Glomerular endothelial cell (primary cell): ENCODE results near the gene EIF4H. TPM values are rescaled to one million over a fixed set of nuclear protein-coding genes. Genes with fewer than 3 reads are reported as not detected.
"Not testable (repeated sequence)": the region's sequence is repeated elsewhere in the genome, so short reads cannot be mapped to it uniquely, and the experiment has no call there.

ENCODE experiments used
- DNase-seq: peaks from one replicate; pipeline ENCODE4 v3.0.0-alpha.2; 2011; ENCODE audit warnings: low read depth, low spot score; ENCODE audit errors: extremely low read depth
- total RNA-seq: library from RNA; depleted of rRNA; stranded (reverse); fragments of >200 nt; gene quantifications from 2 replicates; pipeline ENCODE4 v1.2.3, GENCODE V29; 2015

EIF4H gene
- total RNA-seq, 1 donor from 2014 or later: 264 TPM

DNA sequence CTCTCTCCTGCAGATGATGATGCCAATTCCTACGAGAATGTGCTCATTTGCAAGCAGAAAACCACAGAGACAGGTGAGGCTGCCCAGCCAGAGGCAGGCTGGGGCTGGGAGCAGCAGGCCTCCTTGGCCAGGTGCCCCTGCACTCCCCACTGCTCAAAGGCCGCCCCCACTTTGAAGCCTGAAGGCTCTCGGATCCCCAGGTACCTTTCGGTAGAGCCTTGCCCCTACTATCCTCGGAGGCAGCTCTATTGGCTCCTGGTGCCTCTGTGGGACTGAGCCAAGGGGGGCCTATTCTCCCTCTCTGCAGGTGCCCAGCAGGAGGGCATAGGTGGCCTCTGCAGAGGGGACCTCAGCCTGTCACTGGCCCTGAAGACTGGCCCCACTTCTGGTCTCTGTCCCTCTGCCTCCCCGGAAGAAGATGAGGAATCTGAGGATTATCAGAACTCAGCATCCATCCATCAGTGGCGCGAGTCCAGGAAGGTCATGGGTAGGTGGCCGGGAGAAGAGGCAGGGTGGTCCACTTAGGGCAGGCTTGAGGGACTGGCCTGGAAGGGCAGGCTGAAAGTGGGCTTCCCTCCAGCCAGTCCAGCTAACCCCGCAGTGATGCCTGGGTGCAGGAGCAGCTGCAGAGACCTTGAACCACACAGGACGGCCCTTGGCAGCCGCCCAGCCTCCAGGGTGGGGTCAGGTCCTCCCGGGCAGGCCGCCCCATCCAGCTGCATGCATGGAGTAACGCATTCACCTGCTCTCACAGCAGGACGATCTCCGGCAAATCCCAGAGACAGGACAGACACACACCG, 49.8 kb downstream of the EIF4H start:
- no peak for DNase-seq

DNA sequence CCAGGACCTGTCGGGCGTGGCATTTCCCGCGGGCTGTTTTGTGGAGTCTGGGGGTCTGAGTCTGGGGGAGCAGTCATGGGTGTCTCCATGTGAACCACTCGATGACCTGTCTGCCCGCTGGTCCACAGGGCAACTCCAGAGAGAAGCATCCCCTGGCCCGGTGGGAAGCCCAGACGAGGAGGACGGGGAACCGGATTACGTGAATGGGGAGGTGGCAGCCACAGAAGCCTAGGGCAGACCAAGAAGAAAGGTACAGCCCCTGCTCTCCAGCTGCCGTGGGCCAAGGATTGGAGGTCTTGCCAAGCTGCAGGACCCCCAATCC, 50.3 kb downstream of the EIF4H start:
- no peak for DNase-seq

DNA sequence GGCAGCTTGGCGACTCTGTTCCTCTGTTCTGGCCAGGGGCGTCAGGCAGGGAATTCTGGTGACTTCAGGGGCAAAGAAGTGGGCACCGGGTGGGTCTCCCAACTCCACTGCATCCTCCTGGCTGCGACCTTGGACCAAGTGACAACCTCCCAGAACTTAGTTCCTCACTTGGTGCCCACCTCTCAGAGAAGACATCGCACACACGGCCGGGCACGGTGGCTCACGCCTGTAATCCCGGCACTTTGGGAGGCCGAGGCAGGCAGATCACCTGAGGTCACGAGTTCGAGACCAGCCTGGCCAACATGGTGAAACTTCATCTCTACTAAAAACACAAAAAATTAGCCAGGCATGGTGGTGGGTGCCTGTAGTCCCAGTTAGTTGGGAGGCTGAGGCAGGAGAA, 50.8 kb downstream of the EIF4H start:
- not testable (repeated sequence) for DNase-seq

DNA sequence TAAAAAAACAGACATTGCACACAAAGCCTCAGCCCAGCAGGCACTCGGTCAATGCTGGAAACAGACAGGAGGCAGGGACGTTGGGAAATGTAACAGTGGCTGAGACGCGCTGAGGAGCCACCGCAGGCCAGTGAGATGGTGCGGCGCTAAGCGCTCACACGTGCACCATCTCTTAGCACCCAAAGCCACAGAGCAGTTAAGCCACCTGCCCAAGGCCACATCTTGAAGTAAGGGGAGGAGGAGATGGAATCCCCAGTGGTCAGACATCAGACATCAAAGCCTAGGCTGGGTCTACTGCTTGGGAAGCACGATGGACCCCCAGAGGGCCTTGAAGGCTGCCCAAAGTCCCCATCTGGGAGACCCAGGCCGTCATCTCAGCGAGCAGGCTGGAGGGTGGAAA, 51.2 kb downstream of the EIF4H start:
- no peak for DNase-seq

DNA sequence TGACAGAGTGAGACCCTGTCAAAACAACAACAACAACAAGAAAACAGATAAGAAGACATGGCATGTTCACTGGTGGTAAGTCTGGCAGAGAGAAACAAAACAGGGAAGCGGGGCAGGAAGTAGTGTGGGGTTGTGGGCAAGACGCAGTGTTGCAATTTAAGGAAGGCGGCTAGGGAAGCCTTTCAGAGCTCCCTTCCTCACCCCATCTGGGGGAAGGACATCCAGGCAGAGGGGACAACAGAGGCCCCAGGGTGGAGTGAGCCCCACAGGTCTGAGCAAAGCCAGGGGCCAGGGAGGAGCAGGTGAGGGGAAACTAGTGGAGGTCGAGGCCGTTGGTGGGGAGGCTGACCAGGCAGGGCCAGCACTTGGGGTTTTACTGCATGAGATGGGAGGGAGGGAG, 52.5 kb downstream of the EIF4H start:
- no peak for DNase-seq

DNA sequence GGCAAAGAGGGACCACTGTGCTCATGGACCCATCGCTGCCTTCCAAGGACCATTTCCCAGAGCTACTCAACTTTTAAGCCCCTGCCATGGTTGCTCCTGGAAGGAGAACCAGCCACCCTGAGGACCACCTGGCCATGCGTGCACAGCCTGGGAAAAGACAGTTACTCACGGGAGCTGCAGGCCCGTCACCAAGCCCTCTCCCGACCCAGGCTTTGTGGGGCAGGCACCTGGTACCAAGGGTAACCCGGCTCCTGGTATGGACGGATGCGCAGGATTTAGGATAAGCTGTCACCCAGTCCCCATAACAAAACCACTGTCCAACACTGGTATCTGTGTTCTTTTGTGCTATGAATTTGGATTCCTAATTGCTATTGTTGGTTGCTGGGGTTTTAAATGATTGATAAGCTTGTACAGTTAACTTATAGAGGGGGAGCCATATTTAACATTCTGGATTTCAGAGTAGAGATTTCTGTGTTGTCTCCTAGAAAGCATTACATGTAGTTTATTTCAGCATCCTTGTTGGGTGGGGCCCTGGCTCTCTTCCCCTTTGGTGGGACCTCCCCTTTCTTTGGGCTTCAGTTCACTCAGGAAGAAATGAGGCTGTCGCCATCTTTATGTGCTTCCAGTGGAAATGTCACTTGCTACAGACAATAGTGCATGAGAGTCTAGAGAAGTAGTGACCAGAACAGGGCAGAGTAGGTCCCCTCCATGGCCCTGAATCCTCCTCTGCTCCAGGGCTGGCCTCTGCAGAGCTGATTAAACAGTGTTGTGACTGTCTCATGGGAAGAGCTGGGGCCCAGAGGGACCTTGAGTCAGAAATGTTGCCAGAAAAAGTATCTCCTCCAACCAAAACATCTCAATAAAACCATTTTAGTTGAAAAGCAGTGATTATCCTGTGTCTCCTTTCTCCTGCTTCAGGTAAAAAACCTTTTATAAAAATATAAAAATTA, 55.1 kb downstream of the EIF4H start:
- DNase-seq: no peak

DNA sequence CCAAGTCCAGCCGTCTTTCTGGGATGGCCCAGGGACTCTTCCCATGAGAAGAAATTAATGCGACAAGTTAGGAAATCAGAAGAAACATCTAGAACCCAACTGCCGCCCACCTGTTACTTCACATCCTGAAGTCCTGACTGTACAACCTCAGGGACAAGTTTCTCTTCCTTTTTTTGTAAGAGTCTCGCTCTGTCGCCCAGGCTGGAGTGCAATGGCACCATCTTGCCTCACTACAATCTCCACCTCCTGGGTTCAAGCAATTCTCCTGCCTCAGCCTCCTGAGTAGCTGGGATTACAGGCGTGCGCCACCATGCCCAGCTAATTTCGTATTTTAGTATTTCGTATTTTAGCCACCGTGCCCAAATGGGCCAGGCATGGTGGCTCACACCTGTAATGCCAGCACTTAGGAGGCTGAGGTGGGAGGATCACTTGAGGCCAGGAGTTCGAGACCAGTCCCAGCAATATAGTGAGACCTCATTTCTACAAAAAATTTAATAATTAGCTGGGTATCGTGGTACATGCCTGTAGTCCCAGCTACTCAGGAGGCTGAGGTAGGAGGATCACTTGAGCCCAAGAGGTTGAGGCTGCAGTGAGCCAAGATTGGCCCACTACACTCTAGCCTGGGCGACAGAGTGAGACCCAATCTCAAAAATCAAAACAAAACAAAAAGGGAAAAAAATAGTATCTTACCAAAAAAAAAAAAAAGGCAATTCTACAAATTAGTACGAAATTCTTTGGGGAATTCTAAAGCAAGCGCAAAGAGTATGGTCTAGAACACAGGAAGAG, 56.5 kb downstream of the EIF4H start:
- DNase-seq: no peak

DNA sequence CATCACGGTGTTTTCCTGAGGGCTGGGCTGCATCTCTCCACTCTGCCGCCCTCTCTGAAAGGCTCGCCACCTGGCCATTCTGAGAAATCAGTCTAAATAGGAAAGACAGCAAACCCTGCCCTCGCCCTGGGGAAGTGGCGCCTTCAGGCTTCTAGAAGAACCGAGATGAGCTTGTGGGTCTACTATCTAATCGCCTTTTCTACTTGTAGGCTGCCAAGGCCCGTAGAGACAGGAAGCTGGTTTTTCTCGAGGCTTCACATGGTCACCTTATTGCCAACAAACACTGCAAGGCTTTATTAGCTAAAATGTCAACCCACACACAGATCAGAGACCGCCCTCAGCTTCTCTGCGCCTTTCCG, 57.1 kb downstream of the EIF4H start:
- no peak for DNase-seq

DNA sequence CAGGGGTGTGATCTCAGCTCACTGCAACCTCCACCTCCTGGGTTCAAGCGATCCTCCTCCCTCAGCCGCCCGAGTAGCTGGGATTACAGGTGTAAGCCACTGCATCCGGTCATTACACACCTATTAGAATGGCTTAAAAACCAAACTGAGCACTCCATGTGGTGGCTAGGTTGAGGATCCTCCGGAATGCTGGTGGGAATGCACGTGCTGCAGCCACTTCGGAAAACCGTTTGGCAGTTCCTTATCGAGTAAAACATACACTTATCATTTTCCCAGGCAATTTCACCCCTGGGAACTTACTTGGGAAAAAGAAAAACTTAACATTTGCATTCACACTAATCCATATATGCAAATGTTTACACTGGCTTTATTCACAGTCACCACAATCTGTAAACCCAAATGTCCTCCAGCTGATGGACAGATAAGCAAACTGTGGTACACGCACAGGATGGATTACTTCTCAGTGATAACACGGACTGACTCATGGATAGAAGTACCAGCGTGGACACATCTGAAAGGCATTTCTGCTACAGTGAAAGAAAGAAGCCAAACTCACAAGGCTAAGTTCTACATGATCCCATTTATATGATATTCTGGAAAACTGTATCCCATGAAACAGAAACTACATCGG, 59.6 kb downstream of the EIF4H start:
- DNase-seq: no peak

DNA sequence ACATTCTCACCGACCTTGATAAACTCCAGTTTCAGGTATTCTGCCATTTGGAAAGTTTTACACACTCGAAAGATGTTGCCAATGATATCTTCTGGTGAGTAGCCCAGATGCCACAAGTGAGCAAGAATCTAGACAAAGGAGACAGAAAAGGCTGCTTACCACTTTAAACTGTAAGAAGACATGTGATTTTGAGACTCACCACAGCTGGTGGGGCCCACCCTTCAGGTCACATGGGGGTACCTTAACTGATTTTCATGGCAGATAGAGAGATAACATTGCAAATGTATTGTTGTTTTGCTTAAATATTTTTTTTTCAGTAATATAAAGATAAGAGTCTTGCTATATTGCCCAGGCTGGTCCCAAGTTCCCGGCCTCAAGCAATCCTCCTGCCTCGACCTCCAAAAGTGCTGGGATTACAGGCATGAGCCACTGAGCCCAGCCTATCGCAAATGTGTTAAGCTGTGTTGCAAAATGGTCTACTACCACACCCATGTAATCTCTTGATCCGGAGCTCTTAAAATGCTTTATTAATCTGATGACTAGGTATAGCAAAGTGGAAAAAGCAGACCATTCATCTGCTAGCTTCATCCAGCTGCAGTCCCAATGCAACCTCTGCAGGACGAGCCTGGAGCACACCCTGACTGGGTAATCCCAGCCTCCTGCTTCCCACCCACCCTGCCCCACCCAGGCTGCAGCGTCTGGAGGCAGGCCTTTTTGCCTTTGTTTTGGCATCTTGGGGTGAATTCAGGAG, 61.5 kb downstream of the EIF4H start:
- DNase-seq: no peak

DNA sequence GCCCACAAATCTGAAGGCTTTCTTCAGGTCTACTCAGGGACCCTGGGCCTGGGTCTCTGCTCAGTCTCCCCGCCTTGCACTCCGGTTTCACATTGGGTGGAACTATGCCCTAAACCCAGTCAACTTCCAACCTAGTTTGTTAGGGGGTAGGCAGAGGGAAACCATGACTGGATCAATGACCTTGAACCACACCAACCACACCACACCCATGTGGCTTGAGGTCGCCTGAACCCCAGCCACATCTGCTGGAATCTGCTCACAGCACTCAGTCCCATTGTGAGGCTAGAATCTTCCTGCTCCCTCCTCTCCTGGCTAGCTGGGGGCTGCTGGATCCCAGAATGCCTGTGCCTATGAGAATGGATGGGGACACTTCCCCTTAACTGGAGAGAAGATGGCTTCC, 62.1 kb downstream of the EIF4H start:
- DNase-seq: no peak

DNA sequence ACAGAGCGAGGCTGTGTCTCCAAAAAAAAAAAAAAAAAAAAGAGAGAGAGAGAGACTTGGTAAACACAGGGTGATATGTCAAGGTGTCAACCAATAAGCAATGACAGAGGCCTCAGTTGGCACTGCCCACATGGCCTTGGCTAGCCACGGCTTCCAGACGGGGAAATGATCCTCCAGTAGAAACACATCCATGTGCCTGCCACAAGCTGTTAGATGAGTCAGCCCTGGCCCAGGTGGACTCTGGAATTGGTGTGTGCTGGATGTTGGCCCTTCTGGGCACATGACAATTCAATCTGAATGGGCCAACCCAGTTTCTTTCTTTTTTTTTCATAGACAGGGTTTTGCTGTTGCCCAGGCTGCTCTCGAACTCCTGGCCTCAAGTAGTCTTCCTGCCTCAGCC, 66.3 kb downstream of the EIF4H start:
- no peak for DNase-seq

DNA sequence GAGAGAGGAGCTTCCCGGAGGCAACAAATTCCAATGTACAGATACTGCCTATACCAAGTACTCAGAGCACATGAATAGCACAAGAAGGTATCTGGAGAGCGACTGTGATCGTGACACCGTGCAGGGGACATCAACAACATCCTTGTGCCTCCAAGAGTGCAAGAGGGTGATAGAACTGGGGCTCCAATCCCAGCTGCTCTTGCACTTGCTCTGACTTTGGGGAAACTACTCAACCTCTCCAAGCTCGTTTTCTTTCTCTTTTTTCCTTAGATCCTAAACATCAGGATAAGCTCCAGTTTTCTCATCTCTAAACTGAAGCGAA, 67.9 kb downstream of the EIF4H start:
- no peak for DNase-seq

DNA sequence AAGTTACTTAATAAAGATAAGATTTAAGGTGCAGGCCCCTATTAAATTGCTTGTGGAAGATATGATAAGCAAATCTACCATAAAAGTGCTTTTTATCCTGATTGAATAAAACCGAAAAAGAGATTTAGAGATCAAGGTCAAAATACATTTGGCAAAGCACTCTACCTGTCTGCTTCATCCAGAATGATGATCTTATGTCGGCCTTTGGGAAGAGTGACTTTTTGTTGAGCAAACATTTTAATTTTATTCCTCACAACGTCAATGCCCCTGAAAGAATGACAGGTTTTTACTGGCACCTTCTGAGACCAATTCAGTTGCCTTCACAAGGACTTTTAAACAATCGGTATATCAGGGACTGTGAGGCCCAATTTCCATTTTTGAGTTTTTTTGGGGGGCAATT, 72.3 kb downstream of the EIF4H start:
- no peak for DNase-seq

Other genes starting within 250 kb of the EIF4H start
- gene ELN, start 146.2 kb upstream of the EIF4H start, total RNA-seq: 0.35 and 1.8 TPM in 2 replicates
- 56.8 and 64.8 TPM in 2 replicates for gene LIMK1, start 90.6 kb upstream of the EIF4H start, total RNA-seq
- 0.18 and 0.19 TPM in 2 replicates for gene LAT2, start 35.6 kb downstream of the EIF4H start, total RNA-seq
- gene RFC2, start 80.0 kb downstream of the EIF4H start, total RNA-seq: 17.6 and 21.1 TPM in 2 replicates
- 58.0 and 73.6 TPM in 2 replicates for gene CLIP2, start 115.1 kb downstream of the EIF4H start, total RNA-seq